ENCODE results near the gene GABRR2.
A peak's percentile ranks its signal among the peaks of the same experiment; 100 is the strongest.

The GABRR2 gene

DNA sequence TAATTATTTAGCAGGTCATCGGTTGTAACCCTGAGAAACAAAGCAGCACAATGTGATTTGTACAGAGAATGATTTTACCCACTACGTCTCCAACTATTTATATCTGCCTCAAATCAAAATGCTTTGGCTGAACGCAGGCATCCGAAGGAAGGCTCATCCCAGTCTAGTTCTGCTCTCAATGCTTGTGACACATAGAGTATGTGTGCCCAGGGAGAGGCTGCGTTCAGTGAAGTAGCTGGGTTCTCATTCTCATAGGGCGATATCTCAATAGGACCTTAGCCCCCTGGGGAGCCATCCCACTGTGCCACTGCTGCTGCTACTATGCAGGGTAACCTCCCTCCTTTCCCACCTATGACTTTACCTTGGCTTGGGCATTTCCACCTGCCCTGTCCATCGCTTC lies 407 bp downstream of the GABRR2 start:
- POLR2A ChIA-PET: no interaction called here
- CTCF ChIA-PET: no interaction called here
- DNase-seq (ENCODE audit: extremely low spot score): no peak
- TF ChIP-seq FOXA1 (IDR thresholded peaks at IDR 0.05): no peak
- no peak for TF ChIP-seq BHLHE40 (IDR thresholded peaks at IDR 0.05; ENCODE audit: borderline replicate concordance)
- TF ChIP-seq FOXK2 (IDR thresholded peaks at IDR 0.05): no peak

DNA sequence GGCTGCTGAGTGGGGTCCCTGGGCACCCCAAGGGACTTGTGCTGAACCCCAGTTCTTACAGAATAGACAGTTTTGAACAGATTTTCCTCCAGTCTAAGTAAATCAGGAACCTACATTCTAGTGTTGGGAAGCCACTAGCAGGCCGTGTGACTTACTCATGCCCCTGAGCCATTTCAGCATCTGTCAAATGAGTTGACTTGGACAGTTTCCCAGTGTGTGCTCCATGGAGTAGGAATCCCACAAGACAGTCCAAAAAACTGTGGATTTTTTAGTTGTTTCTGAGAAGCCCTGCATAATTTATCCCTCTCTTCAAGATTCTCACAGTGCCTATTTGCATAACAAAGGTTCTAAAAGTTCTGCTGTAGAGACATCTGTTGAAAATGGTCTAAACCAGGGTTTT lies 2.1 kb downstream of the GABRR2 start:
- ChIA-PET POLR2A (interaction anchor here (0.6 kb wide), 1 partner anchor 15 kb away, joined by 3 read pairs; no protein-coding TSS in a partner anchor), CTCF (interaction anchor here (1.4 to 2.7 kb wide), 2 partner anchors 14 to 55 kb away, joined by 4 to 13 read pairs; no protein-coding TSS in a partner anchor)
- TF ChIP-seq CTBP1 (IDR thresholded peaks at IDR 0.05; ENCODE audit: borderline replicate concordance): no peak
- no peak for TF ChIP-seq FOXK2 (IDR thresholded peaks at IDR 0.05)
- TF ChIP-seq TARDBP (IDR thresholded peaks at IDR 0.05): no peak
- no peak for TF ChIP-seq SUZ12 (IDR thresholded peaks at IDR 0.05)
- TF ChIP-seq ZNF384 (IDR thresholded peaks at IDR 0.05): no peak
- no peak for TF ChIP-seq NFRKB (IDR thresholded peaks at IDR 0.05)
- TF ChIP-seq L3MBTL2 (conservative IDR thresholded peaks at IDR 0.05): no peak
- TF ChIP-seq FOXM1 (IDR thresholded peaks at IDR 0.05; ENCODE audit: borderline replicate concordance): no peak
- no peak for TF ChIP-seq ARNT (IDR thresholded peaks at IDR 0.05)
- TF ChIP-seq BHLHE40 (IDR thresholded peaks at IDR 0.05; ENCODE audit: borderline replicate concordance): no peak
- TF ChIP-seq HDGF (IDR thresholded peaks at IDR 0.05; ENCODE audit: borderline replicate concordance): no peak
- TF ChIP-seq, protein P1, sequence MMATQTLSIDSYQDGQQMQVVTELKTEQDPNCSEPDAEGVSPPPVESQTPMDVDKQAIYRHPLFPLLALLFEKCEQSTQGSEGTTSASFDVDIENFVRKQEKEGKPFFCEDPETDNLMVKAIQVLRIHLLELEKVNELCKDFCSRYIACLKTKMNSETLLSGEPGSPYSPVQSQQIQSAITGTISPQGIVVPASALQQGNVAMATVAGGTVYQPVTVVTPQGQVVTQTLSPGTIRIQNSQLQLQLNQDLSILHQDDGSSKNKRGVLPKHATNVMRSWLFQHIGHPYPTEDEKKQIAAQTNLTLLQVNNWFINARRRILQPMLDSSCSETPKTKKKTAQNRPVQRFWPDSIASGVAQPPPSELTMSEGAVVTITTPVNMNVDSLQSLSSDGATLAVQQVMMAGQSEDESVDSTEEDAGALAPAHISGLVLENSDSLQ (IDR thresholded peaks at IDR 0.05): no peak
- no peak for DNase-seq (ENCODE audit: extremely low spot score)

- POLR2A ChIA-PET: interaction anchor here (0.6 kb wide), 2 partner anchors 14 to 1102 kb away, joined by 3 read pairs; no protein-coding TSS in a partner anchor
- peak; percentile 38 for DNase-seq (ENCODE audit: extremely low spot score)
- CTCF ChIA-PET: interaction anchor here (0.6 to 2.7 kb wide), 7 partner anchors 13 to 298 kb away, joined by 3 to 13 read pairs (median 5); no protein-coding TSS in a partner anchor
- TF ChIP-seq BHLHE40 (IDR thresholded peaks at IDR 0.05; ENCODE audit: borderline replicate concordance) (no peak), TARDBP (IDR thresholded peaks at IDR 0.05) (no peak), ELF4 (IDR thresholded peaks at IDR 0.05) (no peak), CTBP1 (IDR thresholded peaks at IDR 0.05; ENCODE audit: borderline replicate concordance) (no peak), NFRKB (IDR thresholded peaks at IDR 0.05) (no peak), LEF1 (IDR thresholded peaks at IDR 0.05; ENCODE audit: borderline replicate concordance) (no peak), HDGF (IDR thresholded peaks at IDR 0.05; ENCODE audit: borderline replicate concordance) (no peak), FOXK2 (IDR thresholded peaks at IDR 0.05) (no peak), ZNF384 (IDR thresholded peaks at IDR 0.05) (no peak), L3MBTL2 (conservative IDR thresholded peaks at IDR 0.05) (no peak), SP1 (IDR thresholded peaks at IDR 0.05) (no peak), ARNT (IDR thresholded peaks at IDR 0.05) (no peak), FOXA1 (IDR thresholded peaks at IDR 0.05) (no peak), FOXM1 (IDR thresholded peaks at IDR 0.05; ENCODE audit: borderline replicate concordance) (no peak), SUZ12 (IDR thresholded peaks at IDR 0.05) (no peak)
- TF ChIP-seq, protein P1 (IDR thresholded peaks at IDR 0.05): no peak
Measured at GRCh38 chr6:89311853-89312531, 3.1 kb downstream of the GABRR2 start.

- DNase-seq (ENCODE audit: extremely low spot score): no peak
- CTCF ChIA-PET: interaction anchor here (0.5 to 2.7 kb wide), 8 partner anchors 13 to 299 kb away, joined by 3 to 13 read pairs (median 4); no protein-coding TSS in a partner anchor
- POLR2A ChIA-PET: no interaction called here
- no peak for TF ChIP-seq TARDBP (IDR thresholded peaks at IDR 0.05)
- TF ChIP-seq HDGF (IDR thresholded peaks at IDR 0.05; ENCODE audit: borderline replicate concordance): no peak
- no peak for TF ChIP-seq ARNT (IDR thresholded peaks at IDR 0.05)
- no peak for TF ChIP-seq BHLHE40 (IDR thresholded peaks at IDR 0.05; ENCODE audit: borderline replicate concordance)
- TF ChIP-seq, protein P1 (IDR thresholded peaks at IDR 0.05): no peak
- no peak for TF ChIP-seq CTBP1 (IDR thresholded peaks at IDR 0.05; ENCODE audit: borderline replicate concordance)
- TF ChIP-seq NFRKB (IDR thresholded peaks at IDR 0.05): no peak
Measured at GRCh38 chr6:89311530-89311852, 3.6 kb downstream of the GABRR2 start.

DNA sequence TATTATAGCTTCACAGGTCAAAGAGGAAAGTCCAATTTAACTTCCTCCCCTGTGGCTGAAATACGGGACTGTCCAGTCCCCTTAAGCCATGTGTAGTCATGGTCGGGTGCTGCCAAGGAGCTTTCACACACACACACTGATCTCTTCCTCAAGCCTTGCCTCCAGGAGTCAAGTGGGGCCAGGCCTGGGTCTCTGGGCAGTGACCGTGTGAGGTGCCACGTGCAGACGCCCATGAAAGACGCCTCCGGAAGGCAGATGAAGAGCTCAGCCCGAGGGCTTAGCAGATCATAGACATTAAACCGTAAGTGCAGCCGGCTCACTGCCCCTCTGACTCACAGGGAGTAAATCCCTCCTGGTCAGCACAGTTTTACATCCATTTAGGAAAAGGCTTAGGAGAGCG lies 4.2 kb downstream of the GABRR2 start:
- no peak for DNase-seq (ENCODE audit: extremely low spot score)
- POLR2A ChIA-PET: no interaction called here
- CTCF ChIA-PET: interaction anchor here (0.5 to 2.7 kb wide), 5 partner anchors 36 to 119 kb away, joined by 3 to 13 read pairs (median 3); no protein-coding TSS in a partner anchor
- no peak for TF ChIP-seq ARNT (IDR thresholded peaks at IDR 0.05)
- no peak for TF ChIP-seq NFRKB (IDR thresholded peaks at IDR 0.05)
- no peak for TF ChIP-seq HDGF (IDR thresholded peaks at IDR 0.05; ENCODE audit: borderline replicate concordance)
- no peak for TF ChIP-seq BHLHE40 (IDR thresholded peaks at IDR 0.05; ENCODE audit: borderline replicate concordance)
- TF ChIP-seq, protein P1 (IDR thresholded peaks at IDR 0.05): no peak
- TF ChIP-seq FOXM1 (IDR thresholded peaks at IDR 0.05; ENCODE audit: borderline replicate concordance): no peak
- TF ChIP-seq FOXK2 (IDR thresholded peaks at IDR 0.05): no peak
- TF ChIP-seq TARDBP (IDR thresholded peaks at IDR 0.05): no peak
- no peak for TF ChIP-seq ELF4 (IDR thresholded peaks at IDR 0.05)
- TF ChIP-seq ZNF384 (IDR thresholded peaks at IDR 0.05): no peak
- no peak for TF ChIP-seq SP1 (IDR thresholded peaks at IDR 0.05)
- TF ChIP-seq L3MBTL2 (conservative IDR thresholded peaks at IDR 0.05): no peak
- no peak for TF ChIP-seq CTBP1 (IDR thresholded peaks at IDR 0.05; ENCODE audit: borderline replicate concordance)

Measured in HEK293T (cell line).